C4-2B (cell line): ENCODE measurements around the gene STEAP3.

Experiments
- CTCF ChIP-seq: fragments of 450-650 bp; conservative IDR thresholded peaks from 2 replicates; pipeline ENCODE4 v1.5.1; 2017; ENCODE audit warnings: mild to moderate bottlenecking
- ZFX ChIP-seq: fragments of 450-650 bp; IDR thresholded peaks from 2 replicates; pipeline ENCODE4 v1.6.1; 2017

GRCh38 chr2:119184512-119184911 lies 39.1 kb upstream of the STEAP3 start:
- TF ChIP-seq CTCF (no peak), ZFX (no peak)
